Occipital lobe (tissue), 2 donors: Measurements from ENCODE around the gene MMD. TPM values are rescaled to one million over a fixed set of nuclear protein-coding genes. Genes with fewer than 3 reads are reported as not detected.
"Not testable (repeated sequence)": the region's sequence is repeated elsewhere in the genome, so short reads cannot be mapped to it uniquely, and the experiment has no call there.

ENCODE experiments used
- DNase-seq: peaks from one replicate; lab custom pipeline; 2025; lab: John Stamatoyannopoulos, UW
- total RNA-seq: library from RNA; depleted of rRNA; stranded (reverse); fragments of >200 nt; gene quantifications from one replicate; pipeline ENCODE4 v1.2.3, GENCODE V29; 2014

Gene MMD
- total RNA-seq, result 204 TPM

- no peak for DNase-seq
Observed at GRCh38 chr17:55421179-55421934, at the start of gene MMD. MMD (minus strand) TSS chr17:55421835; CDS start chr17:55421695, 140 bp downstream.

- DNase-seq, result no peak
Observed at GRCh38 chr17:55466671-55467070, 45.0 kb upstream of the MMD start.

DNA sequence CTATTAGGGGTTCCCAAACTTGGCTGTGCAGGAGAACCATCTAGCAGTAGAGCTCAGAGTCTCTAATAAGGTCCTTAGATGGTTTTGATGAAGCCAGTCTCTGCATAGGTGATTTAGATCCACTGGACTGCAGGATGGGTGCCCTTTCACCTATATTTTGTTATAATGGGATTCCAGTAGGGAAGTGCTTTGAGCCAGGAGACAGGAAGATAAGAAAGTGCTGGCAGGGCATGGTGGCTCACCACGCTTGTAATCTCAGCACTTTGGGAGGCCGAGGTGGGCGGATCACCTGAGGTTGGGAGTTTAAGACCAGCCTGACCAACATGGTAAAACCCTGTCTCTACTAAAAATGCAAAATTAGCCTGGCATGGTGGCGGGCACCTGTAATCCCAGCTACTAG lies 44.1 kb upstream of the MMD start:
- not testable (repeated sequence) for DNase-seq

DNA sequence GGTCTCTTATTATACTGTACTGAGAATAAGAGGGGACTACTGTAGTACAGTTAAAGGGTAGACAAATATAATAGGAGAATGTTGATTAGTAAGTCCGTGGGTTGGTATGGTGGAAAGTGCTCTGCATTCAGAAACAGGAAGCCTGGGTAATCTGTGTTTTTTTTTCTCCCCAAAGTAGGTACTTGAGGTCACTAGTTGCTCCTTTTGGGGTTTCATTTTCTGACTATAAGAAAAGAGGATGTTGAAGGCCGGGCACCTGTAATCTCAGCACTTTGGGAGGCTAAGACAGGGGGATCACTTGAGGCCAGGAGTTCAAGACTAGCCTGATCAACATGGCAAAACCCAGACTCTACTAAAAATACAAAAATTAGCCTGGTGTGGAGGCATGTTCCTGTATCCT lies 42.0 kb upstream of the MMD start:
- no peak for DNase-seq

GRCh38 chr17:55462711-55463110 lies 41.1 kb upstream of the MMD start:
- no peak for DNase-seq

GRCh38 chr17:55462234-55462633 lies 40.6 kb upstream of the MMD start:
- no peak for DNase-seq

DNA sequence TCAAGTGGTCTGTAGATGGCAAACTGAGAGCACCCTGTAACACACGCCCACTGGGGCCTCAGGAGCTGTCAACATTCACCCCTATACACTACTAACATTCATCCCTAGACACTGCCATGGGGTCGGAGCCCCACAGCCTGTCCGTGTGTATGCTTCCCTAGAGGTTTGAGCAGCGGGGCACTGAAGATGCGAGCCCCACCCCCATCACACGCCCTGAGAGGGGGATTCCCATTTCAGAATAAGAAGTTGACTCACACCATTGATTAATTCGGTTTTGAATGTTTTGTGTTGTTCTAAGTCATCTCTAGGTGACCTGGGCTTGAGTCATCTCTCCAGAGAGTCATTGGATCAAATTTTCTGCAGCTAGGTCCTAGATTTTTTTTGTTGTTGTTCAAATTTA lies 37.3 kb upstream of the MMD start:
- no peak for DNase-seq

DNA sequence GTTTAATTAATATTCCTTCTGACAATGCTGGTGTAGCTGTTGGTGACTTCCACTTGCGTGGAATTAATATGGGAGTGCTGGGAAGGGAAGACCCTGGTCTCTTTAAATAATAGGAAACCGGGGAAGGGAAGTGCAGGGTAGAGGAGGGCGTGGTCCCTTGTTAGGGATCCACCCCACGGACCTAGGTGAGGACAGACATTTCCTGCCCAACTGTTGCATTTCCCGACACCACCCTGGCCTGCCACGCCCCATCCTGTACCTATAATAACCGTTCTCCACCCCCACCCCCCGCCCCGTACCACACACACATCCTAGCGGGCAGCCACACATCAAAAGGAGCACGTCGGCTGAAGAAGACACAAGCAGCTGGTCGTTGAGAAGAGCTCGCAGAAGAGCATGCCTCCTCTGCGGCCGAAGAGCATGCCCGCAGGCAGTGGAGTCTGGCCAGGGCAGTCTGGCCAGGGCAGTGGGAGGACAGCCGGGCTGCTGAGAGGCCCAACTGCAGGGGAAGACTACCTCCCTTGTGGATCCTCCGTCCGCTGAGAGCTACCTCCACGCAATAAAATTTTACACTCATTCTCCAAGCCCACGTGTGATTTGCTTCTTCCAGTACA lies 36.8 kb upstream of the MMD start:
- DNase-seq, result no peak

DNA sequence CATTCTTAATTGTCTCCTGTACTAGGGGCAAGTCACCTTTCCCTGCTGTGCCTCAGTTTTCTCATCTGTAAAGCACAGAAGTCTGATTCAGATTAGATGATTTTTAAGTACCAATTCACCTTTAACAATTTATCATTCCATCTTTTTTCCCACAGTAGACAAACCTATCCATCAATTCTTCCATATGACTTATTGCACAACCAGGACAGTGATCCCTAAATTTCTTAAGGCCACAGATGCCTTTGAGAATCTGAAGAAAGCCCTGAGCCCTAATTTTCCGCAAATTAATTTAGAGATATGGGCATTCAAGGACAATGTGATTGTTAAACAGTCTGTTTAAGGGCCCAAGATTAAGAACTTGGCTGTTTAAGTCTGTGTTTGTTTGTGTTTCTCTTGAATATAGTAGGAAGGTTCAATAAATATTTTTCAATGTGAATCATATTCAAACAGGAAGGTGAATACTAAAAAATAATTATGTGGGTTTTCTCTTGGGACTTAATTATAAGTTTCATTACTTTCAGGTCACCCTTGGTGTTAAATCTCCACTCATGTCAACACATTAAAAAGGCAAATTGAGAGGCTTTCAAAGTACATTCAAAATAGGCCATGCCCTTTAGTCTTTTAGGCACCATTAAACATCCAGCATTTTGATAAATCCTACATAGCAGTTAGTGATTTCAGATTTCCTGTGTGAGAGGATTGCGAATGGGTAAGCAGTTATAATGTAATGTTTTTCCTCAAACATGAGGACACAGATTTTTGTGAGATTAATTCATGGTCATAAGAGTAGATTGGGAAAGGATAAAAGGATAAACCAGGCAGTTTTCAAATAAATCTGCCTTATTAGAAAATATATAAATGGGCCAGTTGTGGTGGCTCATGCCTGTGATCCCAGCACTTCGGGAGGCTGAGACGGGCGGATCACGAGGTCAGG lies 34.9 kb upstream of the MMD start:
- DNase-seq, result no peak

DNA sequence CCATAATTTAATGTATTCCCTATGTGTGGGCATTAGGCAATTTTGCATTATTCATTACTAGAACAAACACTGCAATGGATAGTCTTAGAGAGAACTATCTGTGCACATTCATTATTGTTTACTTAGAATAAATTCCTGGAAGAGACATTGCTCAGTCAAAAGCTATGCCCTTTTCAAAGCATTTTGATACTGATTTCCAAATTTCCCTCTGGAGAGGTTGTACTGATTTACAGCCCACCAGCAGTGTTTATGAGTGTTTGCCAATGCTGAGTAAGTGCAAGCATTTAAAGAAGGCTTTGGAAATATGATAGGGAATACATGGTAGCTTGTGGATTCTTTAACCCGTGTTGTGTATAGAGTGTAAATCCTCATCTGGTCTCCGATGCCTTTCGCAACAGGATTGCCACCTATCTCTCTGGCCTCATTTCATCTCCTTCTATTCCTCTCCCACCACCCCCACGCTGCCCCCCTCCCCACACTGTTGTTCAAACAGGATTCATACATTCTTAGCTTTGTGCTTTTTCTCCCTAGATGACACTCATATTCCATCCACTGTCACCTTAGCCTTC lies 33.4 kb upstream of the MMD start:
- DNase-seq, result no peak

GRCh38 chr17:55453839-55454557 lies 32.4 kb upstream of the MMD start:
- DNase-seq, result no peak

DNA sequence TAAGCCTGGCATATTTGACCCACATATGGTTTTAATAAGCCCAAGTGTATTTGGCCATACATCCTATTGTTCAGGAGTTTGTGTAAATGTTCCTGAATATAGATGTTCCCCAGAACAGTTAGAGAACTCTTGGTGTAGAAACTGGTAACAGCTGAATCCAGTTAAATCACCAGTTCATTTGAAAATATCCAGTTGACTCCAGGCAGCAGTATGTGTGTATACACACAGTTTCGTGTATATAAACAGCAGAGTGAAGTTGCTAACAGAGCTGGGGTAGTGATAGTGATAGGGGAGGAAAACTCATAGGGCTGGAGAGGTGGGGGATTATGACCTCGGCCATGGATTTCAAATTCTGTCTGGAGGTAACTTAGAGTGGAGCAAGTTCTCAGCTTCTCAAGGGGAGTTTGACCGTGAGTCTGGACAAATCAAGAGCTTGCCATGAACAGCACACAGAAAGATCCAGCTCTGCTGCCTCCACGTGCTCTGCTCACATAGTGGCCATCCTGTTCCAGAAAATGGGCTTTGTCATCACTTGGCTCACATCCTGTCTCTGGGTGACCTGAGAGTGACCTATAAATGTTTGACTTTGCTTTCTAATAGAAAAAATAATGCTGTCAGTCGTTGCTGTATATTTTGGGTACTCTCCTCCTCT lies 30.6 kb upstream of the MMD start:
- DNase-seq, result no peak

DNA sequence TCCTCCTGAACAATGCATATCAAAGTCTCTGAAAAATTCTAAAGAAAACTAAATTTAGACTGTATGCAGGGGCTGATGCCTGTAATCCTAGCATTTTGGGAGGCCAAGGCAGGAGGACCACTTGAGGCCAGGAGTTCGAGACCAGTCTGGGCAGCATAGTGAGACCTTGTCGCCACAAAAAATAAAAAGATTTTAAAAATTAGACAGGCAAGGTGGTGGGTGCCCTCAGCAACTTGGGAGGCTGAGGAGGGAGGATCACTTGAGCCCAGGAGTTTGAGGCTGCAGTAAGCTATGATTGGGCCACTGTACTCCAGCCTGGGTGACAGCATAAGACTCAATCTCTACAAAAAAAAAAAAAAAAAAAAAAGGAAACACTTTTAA lies 30.1 kb upstream of the MMD start:
- no peak for DNase-seq

DNA sequence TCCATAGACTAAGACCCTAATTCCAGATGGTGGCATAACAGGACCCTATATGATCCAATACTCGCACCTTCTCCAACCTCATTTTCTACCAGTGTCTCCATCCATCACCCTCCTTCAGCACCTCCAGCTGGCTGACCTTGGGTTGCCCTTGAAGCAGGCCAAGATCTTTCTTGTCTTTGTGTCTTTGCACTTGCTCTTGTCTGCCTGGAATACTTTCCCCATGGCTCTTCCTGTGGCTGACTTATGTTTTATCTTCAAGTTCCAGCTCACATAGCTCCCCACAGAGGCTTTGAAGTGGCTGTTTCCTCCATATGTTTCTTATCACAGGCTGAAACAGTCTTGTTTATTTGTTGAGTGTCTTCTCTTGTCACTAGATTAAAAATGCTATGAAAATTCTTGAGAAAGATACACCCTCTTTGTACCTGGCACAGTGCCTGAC lies 29.6 kb upstream of the MMD start:
- DNase-seq, result no peak

DNA sequence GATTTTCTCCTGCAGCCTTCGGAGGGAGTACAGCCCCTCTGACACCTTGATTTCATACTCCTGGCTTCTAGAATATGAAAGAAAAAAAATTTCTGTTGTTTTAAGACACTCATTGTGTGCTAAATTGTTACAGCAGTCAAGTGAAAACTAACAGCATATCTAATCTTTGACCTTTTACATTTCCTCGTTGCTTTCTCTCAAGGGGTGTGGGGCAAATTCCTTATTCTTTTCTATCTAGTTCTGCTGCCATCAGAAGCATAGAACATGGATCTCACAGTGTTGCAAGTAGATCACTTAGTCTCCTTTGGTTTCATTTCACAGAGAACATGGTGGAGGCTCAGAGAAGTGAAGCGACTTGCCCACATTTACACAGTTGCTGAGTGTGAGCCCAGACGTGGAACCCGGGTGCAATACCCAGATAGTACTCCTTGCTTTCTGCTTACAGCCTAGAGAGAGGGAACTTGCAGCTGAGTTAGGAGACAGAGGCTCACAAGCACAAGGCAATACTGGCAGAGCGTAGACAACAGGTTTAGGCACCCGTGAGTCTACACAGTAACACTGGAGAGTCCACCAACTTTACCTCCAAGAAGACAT lies 28.7 kb upstream of the MMD start:
- DNase-seq, result no peak

DNA sequence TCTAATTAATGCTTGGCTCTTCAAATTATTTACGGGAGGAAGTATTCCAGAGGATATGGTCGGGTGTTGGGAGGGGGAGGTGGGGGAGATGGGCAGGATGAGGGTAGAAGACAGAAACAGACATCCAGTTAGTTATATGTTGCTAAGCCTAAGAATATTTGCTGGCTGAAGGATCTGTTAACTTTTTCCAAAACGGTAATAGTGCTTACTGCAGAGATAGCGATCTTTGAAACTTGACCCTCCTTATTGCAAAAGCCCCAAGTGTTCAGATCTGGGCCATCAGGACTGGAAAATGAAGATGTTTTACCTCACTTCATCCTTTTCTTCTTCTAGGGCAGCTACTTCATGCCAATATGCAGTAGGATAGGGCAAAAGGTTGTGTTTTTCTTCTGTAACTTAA lies 27.0 kb upstream of the MMD start:
- no peak for DNase-seq

DNA sequence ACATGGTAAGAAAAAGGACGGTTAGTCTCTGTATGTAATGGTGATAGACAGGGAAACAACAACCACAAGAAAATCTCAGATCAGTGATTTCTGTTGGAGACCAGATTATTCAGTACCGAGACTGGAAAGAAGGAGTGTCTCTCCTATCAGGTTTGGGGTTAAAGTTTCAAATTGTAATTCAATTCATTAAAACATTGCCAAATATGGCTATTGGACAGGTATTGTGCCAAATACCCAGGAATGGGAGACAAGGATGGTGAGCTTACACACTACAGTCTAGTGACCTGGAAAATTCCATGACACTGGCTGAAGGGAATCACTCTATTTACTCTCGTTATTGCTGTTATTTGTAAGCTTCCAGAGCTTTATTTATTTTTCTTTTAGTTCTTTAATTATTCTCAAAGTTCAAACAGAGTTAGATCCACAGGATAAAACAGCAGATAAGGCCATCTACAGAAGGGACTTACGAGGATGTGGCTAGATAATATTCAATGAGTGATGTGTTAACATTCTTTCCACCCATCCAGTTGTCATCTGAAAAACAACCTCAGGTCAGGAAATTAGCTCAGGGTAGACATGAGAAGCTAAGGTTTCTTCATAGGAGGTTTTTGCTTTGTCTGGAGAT lies 25.1 kb upstream of the MMD start:
- DNase-seq, result no peak

- not testable (repeated sequence) for DNase-seq
Observed at GRCh38 chr17:55446004-55446403, 24.4 kb upstream of the MMD start.

DNA sequence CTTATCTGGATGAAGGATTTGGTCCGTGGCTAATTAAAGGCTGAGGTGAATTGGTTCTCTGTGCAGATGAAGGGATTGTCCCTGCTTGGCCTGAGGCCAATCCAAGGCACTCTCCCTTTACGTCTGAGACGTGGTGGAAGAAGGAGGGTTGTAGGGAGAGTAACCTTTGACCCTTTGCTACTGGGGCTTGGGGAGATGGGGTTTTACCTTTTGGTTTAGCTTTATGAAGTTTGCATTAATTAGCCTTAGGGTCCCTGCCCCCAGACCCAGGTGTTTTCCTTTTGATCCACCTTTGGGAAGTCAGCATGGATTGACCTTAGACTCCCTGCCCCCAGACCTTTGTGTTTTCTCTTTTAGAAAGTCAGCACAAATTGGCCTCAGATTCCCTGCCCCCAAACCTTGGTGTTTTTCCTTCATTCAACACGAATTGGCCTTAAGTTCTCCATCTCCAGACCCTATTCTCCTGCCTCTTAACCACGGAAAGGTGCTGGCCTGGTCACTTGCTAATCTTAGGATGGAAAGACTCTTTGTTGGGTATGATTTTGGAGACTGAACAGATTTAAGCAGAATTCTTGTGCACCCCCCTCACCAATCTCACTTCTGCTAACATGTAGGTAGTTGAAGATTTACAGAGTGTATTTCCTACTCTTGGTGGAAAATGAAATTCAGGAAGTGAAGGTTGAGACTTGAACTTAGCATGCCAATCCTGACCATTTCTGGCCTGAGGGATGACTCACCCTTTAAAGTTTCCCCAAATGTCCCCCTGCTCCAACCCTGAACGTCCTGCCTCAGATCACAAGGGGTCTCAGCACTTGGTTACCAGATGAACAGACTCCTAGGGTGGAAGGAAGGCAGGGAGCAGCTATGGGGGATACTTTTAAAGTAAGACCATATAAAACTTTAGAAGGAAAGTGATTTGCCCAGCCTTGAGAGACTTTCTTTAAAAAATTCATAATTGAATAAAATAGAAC lies 23.1 kb upstream of the MMD start:
- DNase-seq, result no peak
